ENCODE results near the gene NDOR1. TPM values are rescaled to one million over a fixed set of nuclear protein-coding genes. Genes with fewer than 3 reads are reported as not detected.

The NDOR1 gene
- total RNA-seq, 1 donor from 2014 or later: 39.4 TPM

GRCh38 chr9:137229903-137230704 is 24.6 kb downstream of the NDOR1 start:
- H3K36me3 Mint-ChIP-seq (ENCODE audit: low read depth): no peaks in the 10 kb centered on the region
- peaks cover 4% of the 10 kb centered on the region for H3K4me1 Mint-ChIP-seq
- no peak overlapping the region for H3K4me3 Mint-ChIP-seq

GRCh38 chr9:137230705-137231371 is 25.3 kb downstream of the NDOR1 start, which contains the start of gene SLC34A3:
SLC34A3 (plus strand) TSS chr9:137230901; CDS start chr9:137231703, 802 bp downstream.
- Mint-ChIP-seq H3K36me3 (ENCODE audit: low read depth) (no peaks in the 10 kb centered on the region), H3K27ac (ENCODE audit: unreplicated experiment) (no peak within 1 kb of the TSS), H3K9me3 (no peaks in the 10 kb centered on the region), H3K27me3 (ENCODE audit: low read depth) (peaks cover 3% of the 10 kb centered on the region), H3K4me3 (no peak within 1 kb of the TSS), H3K4me1 (peaks cover 4% of the 10 kb centered on the region)
- TF ChIP-seq CTCF (conservative IDR thresholded peaks at IDR 0.05): no peak
- no peak for DNase-seq (ENCODE audit: low read depth, low spot score)

More at GRCh38 chr9:137229903-137230704, 24.6 kb downstream of the NDOR1 start:
- H3K9me3 Mint-ChIP-seq: no peaks in the 10 kb centered on the region
- DNase-seq (ENCODE audit: low read depth, low spot score): no peak
- H3K27me3 Mint-ChIP-seq (ENCODE audit: low read depth): peaks cover 3% of the 10 kb centered on the region
- H3K27ac Mint-ChIP-seq (ENCODE audit: unreplicated experiment): no peak overlapping the region
- TF ChIP-seq CTCF (conservative IDR thresholded peaks at IDR 0.05): no peak

- Mint-ChIP-seq H3K27me3 (ENCODE audit: low read depth) (peaks cover 3% of the 10 kb centered on the region), H3K9me3 (no peaks in the 10 kb centered on the region), H3K4me1 (peaks cover 4% of the 10 kb centered on the region), H3K4me3 (no peak overlapping the region), H3K36me3 (ENCODE audit: low read depth) (no peaks in the 10 kb centered on the region), H3K27ac (ENCODE audit: unreplicated experiment) (no peak overlapping the region)
- no peak for DNase-seq (ENCODE audit: low read depth, low spot score)
- no peak for TF ChIP-seq CTCF (conservative IDR thresholded peaks at IDR 0.05)
These were observed 26.0 kb downstream of the NDOR1 start for GRCh38 chr9:137231372-137232039.

GRCh38 chr9:137232101-137232500 is 26.6 kb downstream of the NDOR1 start:
- H3K27ac Mint-ChIP-seq (ENCODE audit: unreplicated experiment): no peak overlapping the region
- DNase-seq (ENCODE audit: low read depth, low spot score): no peak
- H3K27me3 Mint-ChIP-seq (ENCODE audit: low read depth): peaks cover 3% of the 10 kb centered on the region

More at GRCh38 chr9:137232101-137232500, 26.6 kb downstream of the NDOR1 start:
- peaks cover 4% of the 10 kb centered on the region for H3K4me1 Mint-ChIP-seq
- H3K4me3 Mint-ChIP-seq: no peak overlapping the region
- TF ChIP-seq CTCF (conservative IDR thresholded peaks at IDR 0.05): no peak
- no peaks in the 10 kb centered on the region for H3K9me3 Mint-ChIP-seq
- no peaks in the 10 kb centered on the region for H3K36me3 Mint-ChIP-seq (ENCODE audit: low read depth)
